ENCODE measurements around the gene RPRD2. TPM values are rescaled to one million over a fixed set of nuclear protein-coding genes. Genes with fewer than 3 reads are reported as not detected.

RPRD2 gene
- polyA plus RNA-seq, 1 donor (not counting 4 experiments of a cell fraction or from before 2014, with no cell fraction given) = 9.1 TPM

- H2AFZ ChIP-seq (ENCODE audit: control insufficient read depth, low read length) = no peak overlapping the region
- no peaks in the 10 kb centered on the region for H3K9me3 ChIP-seq (ENCODE audit: control insufficient read depth, low read depth, low read length)
- no peak for FAIRE-seq
- no peaks in the 10 kb centered on the region for H3K27me3 ChIP-seq (ENCODE audit: control insufficient read depth, extremely low read depth, insufficient read depth, low read length)
- H3K9me1 ChIP-seq (ENCODE audit: control insufficient read depth, extremely low read depth, insufficient read depth, low read length) = no peaks in the 10 kb centered on the region
- no peaks in the 10 kb centered on the region for H3K36me3 ChIP-seq (ENCODE audit: control insufficient read depth in 2 of 2, extremely low read depth in 1 of 2, insufficient read depth in 2 of 2, low read length in 2 of 2)
- no peak for DNase-seq (ENCODE audit: low read depth, low spot score)
- no peak overlapping the region for H3K4me3 ChIP-seq (ENCODE audit: control insufficient read depth in 2 of 3, extremely low read depth in 1 of 3, insufficient read depth in 2 of 3, low read depth in 1 of 3, low read length in 3 of 3)
- H3K4me2 ChIP-seq (ENCODE audit: control insufficient read depth, extremely low read depth, insufficient read depth, low read depth, low read length) = no peak overlapping the region
- H3K27ac ChIP-seq (ENCODE audit: control insufficient read depth, insufficient read depth, low read length) = no peak overlapping the region
- no peak overlapping the region for H3K9ac ChIP-seq (ENCODE audit: control insufficient read depth, extremely low read depth, insufficient read depth, low read length)
- no peaks in the 10 kb centered on the region for H3K4me1 ChIP-seq (ENCODE audit: control insufficient read depth, extremely low read depth, insufficient read depth, low read length)
- peaks cover 3% of the 10 kb centered on the region for H4K20me1 ChIP-seq (ENCODE audit: control insufficient read depth, extremely low read depth, insufficient read depth, low read length)
- peaks cover 76% of the 10 kb centered on the region for H3K79me2 ChIP-seq (ENCODE audit: control insufficient read depth, insufficient read depth, low read length)
- dilution Hi-C loops (cut with MboI; ENCODE audit: extremely low pct_ligation_motif_present, low sequenced_read_pairs) = no loop called here
- TF ChIP-seq CTCF (optimal IDR thresholded peaks at IDR 0.05 in 1 of 3, IDR thresholded peaks at IDR 0.05 in 1 of 3, conservative IDR thresholded peaks at IDR 0.05 in 1 of 3; ENCODE audit: extremely low read depth in 1 of 3, insufficient read depth in 2 of 3, low read length in 3 of 3) (no peak), EZH2 (IDR thresholded peaks at IDR 0.05; ENCODE audit: low read length) (no peak)
Observed at GRCh38 chr1:150376110-150376509, 12.2 kb downstream of the RPRD2 start.

- Histone ChIP-seq H3K36me3 (ENCODE audit: control insufficient read depth in 2 of 2, extremely low read depth in 1 of 2, insufficient read depth in 2 of 2, low read length in 2 of 2) (no peaks in the 10 kb centered on the region), H3K27me3 (ENCODE audit: control insufficient read depth, extremely low read depth, insufficient read depth, low read length) (no peaks in the 10 kb centered on the region), H2AFZ (ENCODE audit: control insufficient read depth, low read length) (no peak overlapping the region), H4K20me1 (ENCODE audit: control insufficient read depth, extremely low read depth, insufficient read depth, low read length) (no peaks in the 10 kb centered on the region), H3K27ac (ENCODE audit: control insufficient read depth, insufficient read depth, low read length) (no peak overlapping the region), H3K9me3 (ENCODE audit: control insufficient read depth, low read depth, low read length) (no peaks in the 10 kb centered on the region), H3K9me1 (ENCODE audit: control insufficient read depth, extremely low read depth, insufficient read depth, low read length) (no peaks in the 10 kb centered on the region), H3K4me3 (ENCODE audit: control insufficient read depth in 2 of 3, extremely low read depth in 1 of 3, insufficient read depth in 2 of 3, low read depth in 1 of 3, low read length in 3 of 3) (no peak overlapping the region), H3K9ac (ENCODE audit: control insufficient read depth, extremely low read depth, insufficient read depth, low read length) (no peak overlapping the region), H3K4me2 (ENCODE audit: control insufficient read depth, extremely low read depth, insufficient read depth, low read depth, low read length) (no peak overlapping the region), H3K79me2 (ENCODE audit: control insufficient read depth, insufficient read depth, low read length) (peaks cover 43% of the 10 kb centered on the region), H3K4me1 (ENCODE audit: control insufficient read depth, extremely low read depth, insufficient read depth, low read length) (no peaks in the 10 kb centered on the region)
- DNase-seq (ENCODE audit: low read depth, low spot score) = no peak
- no peak for TF ChIP-seq CTCF (optimal IDR thresholded peaks at IDR 0.05 in 1 of 3, IDR thresholded peaks at IDR 0.05 in 1 of 3, conservative IDR thresholded peaks at IDR 0.05 in 1 of 3; ENCODE audit: extremely low read depth in 1 of 3, insufficient read depth in 2 of 3, low read length in 3 of 3)
- TF ChIP-seq EZH2 (IDR thresholded peaks at IDR 0.05; ENCODE audit: low read length) = no peak
- dilution Hi-C loops (cut with MboI; ENCODE audit: extremely low pct_ligation_motif_present, low sequenced_read_pairs) = no loop called here
- FAIRE-seq = no peak
Observed at GRCh38 chr1:150383631-150384324, 19.8 kb downstream of the RPRD2 start.

Data from keratinocyte (primary cell).